HG02870 (cell line): ENCODE results near the gene NTSR2.

Experiments
- ATAC-seq: cut with Tn5 transposase; IDR thresholded peaks from one replicate; pipeline ENCODE4 v1.9.1; 2021; ENCODE audit warnings: mild to moderate bottlenecking, moderate library complexity; ENCODE audit not compliant: unreplicated experiment

Gene NTSR2

DNA sequence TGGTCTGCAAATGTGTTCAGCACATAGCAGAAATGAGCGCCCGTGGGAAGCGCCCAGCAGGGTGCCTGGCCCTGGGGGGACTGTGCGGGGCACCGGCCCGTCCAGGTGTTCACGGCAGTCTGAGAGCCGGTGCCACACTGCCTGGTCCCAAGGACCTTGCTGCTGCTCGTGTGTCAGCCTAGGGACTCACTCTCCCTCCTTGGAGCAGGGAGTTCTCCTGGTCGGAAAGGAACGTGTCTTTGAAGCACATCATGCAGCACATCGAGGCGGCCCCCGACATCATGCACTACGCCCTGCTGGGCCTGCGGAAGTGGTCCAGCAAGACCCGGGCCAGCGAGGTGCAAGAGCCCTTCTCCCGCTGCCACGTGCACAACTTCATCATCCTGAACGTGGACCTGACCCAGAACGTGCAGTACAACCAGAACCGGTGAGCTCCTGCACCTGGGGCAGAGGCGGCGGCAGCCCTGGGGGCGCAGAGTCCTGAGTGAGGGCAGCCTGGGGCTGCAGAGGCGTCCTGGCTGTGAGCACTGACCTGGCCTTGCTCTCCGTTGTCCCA is 36.0 kb downstream of the NTSR2 start:
- ATAC-seq: no peak

DNA sequence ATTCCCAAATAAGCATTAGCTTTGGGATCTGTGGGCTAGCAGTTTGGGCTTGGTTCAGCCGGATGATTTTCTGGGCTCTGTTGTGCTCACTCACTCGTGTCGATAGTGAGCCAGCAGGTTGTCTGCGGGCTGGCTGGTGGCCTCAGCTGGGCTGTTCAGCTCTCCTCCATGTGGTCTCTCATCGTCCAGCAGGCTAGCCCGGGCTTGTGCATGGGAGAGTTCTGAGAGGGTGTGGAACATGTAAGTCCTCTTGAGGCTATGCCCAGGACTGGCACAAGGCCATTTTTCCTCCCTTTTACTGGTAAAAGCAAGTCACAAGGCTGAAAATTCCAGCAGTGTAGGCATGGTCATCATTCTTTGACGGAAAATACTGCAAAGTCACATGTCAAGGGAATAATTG is 38.5 kb downstream of the NTSR2 start:
- ATAC-seq: no peak

DNA sequence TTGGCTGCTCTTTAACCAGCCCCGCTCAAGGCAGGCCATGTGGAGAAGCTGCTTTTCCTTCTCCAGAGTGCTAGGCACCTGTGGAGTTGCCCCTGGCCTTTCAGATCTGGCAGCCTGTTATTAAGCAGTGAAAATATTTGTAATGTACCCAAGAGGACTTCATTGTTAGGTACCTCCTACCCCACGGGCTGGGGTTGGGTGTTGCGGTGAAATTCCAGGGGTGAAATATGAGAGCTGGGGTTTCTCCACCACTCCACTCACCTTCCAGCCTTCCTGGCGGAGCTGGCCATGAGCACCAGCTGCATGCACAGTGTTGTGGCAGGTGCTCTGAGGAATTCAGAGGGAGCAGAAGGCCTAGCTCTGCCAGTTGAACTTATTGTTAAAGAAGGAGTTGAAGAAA is 39.1 kb downstream of the NTSR2 start:
- no peak for ATAC-seq

DNA sequence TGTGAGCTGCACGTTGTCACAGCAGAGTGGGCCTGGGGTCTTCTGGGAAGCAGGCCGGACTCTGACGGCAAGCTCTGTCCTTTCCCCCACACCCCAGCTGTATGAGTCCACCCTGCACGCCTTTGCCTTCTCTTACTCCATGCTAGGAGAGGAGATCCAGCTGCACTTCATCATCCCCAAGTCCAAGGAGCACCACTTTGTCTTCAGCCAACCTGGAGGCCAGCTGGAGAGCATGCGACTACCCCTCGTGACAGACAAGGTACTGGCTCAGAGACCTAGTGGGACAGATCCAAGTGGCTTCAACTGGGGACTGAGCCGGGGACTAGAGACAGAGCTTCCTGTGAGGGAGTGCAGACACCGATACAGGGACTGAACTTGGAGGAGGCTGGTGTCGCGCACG is 40.1 kb downstream of the NTSR2 start:
- no peak for ATAC-seq

DNA sequence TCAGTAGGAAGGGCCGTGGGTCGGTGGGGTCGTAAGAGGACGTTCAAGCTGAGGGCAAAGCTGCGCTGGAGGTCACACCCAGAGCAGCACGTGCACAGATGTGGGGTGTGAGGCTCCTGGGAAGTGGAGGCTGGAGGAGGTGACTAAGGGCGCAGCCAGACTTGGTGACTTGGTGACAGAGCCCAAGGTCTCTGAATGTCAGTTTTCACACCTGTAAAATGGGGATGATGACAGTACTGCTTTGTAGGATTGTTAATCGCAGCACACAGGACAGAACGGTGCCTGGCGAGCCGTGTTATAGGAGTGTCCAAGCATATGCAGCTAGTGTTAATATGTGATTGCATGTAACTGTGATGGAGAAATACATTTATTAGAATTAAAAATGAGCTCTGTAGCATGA is 40.8 kb downstream of the NTSR2 start:
- ATAC-seq: no peak

DNA sequence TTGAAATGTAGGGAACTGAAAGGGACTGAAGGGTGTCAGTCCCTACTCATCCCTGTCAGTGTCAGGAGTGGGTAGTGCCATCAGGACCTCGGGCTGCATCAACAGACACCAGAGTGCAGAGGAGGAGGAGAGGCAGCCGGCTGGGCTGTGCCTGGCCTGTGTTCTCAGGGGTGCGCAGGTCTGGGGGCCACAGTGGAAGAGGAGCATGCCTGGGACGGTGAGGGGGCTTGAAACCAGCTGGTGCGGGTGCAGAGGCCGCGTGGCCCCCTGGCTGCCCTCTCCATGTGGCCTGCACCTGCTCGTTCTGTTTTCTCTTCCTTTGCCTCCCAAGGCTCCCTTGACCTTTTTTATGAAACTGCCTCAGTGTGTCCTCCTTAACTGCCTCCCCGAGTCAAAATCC is 41.3 kb downstream of the NTSR2 start:
- ATAC-seq: no peak

DNA sequence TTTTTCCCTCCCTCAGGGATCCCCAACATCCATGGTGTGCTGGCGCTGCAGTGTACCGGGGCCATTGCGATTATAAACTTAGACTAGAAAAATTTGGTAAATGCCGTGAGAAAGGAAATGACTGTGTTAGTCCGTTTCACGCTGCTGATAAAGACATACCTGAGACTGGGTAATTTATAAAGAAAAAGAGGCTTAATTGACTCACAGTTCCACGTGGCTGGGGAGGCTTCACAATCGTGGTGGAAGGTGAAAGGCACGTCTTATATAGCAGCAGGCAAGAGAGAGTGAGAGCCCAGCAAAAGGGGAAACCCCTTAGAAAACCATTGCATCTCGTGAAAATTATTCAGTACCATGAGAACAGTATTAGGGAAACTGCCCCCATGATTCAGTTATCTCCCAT is 44.3 kb downstream of the NTSR2 start:
- no peak for ATAC-seq

DNA sequence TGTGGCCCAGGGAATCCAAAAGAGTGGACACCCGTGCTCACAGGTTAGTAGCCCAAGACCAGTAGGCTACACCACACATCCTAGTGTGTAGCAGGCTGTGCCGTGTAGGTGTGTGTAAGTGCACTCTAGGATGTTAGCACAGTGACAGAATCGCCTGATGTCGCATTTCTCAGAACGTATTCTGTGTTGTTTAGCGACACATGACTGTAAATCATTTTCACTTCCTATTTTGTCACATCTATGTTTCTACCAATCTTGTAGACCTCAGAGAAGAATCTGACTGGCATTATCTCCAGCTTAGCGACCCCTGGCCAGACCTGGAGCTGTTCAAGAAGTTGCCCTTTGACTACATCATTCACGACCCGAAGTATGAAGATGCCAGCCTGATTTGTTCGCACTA is 45.1 kb downstream of the NTSR2 start:
- ATAC-seq: no peak

DNA sequence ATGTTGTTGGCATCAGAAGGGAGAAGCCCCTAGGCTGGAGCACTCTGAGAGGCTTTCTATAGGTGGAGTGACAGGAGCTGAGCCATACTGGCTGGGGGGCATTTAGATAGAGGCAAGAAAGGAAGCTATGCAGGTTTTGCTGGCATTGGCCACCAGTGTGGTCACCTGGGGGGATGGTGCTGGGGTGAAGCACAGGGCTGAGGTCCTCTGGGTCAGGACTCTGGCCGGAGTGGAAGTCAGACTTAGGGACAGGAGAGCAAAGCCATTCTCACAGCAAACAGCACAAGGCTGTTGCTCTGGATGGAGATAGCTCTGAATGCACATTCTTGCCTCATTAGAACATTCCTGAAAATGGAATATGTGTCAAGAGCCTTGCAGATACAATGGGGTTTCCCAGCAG is 47.4 kb downstream of the NTSR2 start:
- ATAC-seq: no peak

DNA sequence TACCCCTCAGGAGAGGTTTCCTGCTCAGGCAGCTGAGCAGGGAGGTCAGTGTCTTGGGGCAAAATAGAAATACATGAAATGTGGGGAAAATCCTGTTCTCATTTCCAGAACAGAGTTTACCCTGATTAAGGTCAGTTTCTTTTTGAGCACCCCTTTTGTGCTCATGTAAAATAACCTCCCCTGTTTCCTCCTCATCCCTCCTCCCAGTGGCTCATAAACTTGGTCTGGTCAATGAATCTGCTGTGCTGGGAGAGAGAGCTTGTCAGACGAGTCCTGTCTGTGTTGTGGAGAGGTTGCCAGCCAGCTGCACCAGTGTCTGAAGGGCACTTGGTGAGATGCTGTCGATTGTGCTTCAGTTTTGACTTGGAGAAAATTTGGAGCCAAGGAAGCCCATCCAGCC is 48.6 kb downstream of the NTSR2 start:
- no peak for ATAC-seq

DNA sequence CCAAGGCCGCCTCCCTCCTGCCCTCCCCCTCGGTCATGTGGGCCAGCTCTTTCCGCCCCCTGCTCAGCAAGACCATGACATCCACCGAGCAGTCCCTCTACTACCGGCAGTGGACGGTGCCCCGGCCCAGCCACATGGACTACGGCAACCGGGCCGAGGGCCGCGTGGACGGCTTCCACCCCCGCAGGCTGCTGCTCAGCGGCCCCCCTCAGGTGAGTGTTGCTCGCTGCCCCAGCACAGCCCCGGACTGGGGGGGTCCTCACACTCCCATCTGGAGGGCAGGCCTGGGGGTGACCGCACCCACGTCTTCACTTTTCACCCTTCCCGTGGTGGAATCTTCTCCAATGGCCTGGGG is 51.3 kb downstream of the NTSR2 start:
- no peak for ATAC-seq

DNA sequence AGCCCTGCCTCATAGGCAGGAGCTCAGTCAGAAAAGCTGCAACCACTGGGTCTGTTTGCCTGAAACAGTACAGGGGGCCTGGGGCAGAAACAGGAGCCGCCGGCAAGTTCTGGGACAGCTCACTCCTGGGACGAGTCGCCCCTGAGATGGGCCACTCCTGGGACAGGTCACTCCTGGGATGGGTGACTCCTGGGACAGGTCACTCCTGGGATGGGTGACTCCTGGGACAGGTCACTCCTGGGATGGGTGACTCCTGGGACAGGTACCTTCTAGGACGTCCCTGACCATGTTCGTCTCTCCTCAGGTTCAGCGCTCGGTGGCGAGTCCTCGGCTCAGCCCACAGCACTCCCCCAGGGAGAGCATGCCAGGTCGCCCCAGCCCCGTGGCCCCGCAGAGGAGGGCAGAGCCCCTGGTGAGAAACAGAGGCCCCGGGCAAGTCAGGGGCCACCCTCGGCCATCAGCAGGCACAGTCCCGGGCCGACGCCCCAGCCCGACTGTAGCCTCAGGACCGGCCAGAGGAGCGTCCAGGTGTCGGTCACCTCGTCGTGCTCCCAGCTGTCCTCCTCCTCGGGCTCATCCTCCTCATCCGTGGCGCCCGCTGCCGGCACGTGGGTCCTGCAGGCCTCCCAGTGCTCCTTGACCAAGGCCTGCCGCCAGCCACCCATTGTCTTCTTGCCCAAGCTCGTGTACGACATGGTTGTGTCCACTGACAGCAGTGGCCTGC is 51.8 kb downstream of the NTSR2 start:
- no peak for ATAC-seq

DNA sequence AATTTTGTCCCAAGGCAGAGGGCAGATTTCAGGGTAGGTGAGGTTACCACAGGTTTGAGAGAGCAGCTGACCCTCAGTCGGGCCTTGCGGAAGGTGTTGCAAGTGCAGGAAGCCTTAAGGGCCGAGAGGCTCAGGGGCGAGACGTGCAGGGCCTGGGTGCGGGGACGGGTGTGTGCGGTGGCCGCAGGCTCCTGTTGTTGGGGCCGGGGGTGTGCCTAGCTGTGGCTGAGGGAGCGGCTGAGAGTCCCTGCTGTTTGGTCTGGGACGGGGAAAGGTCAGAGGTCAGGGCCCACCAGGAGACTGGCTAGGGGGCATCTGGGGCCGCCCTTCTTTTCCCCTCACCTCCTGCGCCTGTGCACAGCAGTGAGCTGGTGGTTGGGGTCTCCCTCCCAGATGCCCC is 52.5 kb downstream of the NTSR2 start:
- no peak for ATAC-seq

DNA sequence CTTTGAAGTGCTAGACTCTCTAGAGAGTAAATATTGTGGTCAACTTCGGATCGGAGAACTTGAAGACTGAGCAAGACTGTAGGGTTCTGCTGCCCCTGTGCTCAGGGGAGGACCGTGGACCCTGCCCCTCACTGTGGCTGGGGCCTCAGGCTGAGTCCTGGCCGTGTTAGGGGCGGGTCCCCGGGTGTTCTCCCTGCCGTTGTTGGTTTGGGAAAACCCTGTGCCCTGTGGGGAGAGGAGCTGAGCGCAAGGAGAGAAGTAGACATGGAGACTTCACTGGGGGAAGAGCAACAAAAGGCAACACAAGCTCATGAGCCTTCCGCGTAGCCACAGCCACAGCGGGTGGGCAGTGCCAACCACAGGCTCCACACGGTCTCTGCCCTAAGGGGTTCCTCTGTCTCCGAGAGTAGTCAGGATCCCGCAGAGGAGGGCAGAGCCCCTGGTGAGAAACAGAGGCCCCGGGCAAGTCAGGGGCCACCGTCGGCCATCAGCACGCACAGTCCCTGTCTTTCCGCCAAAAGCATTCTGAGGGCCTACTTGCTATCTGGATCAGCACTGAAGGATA is 53.1 kb downstream of the NTSR2 start:
- ATAC-seq: no peak

DNA sequence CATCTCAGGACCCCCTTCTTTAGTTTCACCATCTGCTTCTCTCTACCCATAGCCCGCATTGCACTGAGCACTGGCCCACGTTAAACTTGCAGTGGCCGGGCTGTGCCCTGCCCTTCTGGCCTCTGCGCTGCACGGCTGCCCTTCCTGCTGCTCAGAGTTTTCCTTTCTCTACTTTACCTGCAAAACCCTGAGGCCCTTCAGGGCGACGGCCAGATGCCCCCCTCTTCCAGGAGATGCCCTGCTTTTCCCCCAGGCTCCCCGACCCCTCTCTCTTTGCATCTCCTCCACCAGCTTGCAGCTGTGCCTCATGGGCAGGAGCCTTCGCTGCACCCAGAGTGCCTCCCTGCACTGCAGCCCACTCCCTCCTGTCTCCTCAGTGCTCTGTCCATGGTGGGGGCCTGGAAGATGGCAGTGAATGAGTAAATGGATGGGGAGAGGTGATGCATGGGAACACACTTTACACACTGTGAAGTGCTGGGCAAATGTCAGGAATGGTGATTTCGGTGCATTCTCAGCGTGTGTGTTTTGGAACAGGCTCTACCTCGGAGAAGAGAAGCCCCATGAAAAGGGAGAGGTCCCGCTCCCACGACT is 53.8 kb downstream of the NTSR2 start:
- no peak for ATAC-seq

DNA sequence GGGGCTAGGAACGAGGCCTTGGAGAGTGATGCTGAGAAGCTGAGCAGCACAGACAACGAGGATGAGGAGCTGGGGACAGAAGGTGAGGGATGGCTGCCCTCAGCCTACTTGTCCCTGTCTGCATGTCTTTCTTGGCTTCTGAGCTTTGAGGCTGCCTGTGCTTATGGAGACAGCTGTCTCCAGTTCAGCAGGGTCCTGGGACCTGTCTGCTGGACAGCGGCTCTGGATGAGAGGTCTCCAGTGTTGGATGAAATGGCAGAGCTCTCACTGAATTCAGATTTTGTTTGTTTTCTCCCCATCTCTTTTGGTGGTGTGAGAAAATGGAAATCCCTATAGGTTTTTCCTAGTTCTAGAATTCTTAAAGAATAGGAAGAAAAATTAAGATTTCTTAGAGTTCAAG is 54.8 kb downstream of the NTSR2 start:
- ATAC-seq: no peak

DNA sequence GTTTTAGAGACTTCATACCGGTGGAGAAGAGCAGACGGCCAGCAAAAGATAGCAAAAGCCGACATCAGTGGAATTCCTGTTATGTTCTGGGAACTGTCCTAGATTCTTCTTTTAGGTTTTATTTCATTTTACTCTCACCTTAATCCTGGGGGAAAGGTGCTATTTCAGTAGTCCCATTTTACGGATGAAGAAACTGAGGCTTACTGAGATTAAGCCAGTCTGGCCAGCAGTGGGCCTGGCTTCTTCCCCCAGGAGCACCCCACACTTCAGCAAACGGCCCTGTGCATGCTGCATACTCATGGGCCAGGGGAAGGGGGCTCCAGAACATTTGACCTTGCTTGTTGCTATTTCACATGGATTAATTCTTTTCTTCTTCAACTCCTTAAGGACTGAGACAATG is 56.7 kb downstream of the NTSR2 start:
- no peak for ATAC-seq

DNA sequence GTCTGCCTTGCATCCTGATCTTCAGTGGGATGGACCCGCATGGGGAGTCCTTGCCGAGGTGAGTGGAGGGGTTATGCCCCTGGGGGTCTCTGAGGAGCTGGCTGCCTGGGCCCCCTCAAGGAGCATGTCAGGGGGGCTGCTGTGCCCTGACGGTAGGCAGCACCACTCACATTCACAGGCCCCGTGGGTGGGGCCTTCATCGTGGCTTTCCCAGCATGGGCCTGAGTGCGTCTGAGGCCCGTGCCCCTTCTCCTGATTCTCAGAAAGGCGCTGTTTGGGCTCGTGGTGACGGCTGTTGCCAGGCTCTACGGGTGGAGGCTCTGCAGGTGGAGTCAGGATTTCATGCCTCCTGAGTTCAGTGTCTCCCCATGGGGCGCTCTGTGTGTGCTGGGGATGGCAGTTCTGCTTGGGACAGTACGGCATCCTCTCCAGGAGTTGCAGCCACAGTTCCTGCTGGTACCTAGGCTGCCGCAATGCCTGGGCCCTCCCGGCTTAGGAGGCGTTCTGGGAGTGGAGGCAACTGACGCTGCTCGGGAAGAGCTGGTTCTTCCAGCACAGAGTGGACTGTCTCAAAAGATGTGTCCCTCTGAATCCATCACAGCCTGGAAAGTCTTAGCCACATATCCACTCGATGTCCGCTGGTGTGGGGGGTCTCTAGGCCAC is 57.3 kb downstream of the NTSR2 start:
- ATAC-seq: no peak

DNA sequence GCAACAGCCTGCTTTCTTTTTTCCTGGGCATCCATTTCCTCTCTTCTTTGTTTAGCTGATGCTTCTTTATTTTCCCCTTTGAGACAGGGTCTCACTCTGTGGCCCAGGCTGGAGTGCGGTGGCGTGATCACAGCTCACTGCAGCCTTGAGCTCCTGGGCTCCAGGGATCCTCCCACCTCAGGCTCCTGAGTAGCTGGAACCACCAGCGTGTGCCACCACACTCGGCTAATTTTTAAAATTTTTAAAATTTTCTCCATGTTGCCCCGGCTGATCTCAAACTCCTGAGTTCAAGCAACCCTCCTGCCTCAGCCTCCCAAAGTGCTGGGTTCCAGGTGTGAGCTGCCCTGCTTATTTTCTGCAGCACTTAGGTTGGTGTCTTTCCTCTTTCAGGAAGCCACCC is 58.7 kb downstream of the NTSR2 start:
- no peak for ATAC-seq

DNA sequence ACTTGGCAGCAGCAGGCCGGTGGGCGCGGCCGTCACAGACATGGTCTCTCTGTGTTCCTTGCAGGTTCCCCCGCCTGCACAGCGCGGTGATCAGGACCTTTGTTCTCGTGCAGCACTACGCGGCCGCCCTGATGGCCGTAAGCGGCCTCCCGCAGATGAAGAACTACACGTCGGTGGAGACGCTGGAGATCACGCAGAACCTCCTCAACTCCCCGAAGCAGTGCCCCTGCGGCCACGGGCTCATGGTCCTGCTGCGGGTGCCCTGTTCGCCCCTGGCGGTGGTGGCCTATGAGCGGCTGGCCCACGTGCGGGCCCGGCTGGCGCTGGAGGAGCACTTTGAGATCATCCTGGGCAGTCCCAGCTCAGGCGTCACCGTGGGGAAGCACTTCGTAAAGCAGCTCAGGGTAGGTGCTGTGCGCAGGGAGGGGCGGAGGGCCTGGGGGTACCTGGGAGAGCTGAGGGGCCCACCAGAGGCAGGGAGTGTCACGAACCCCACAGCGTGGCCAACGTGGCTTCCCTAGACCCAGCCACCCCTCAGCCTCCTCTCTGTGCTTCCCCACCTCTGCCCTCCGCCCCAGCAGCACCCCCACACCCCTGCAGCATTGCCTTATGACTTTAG is 59.3 kb downstream of the NTSR2 start:
- ATAC-seq: no peak
